T-cell (primary cell): ENCODE measurements around the gene FCN1. TPM values are rescaled to one million over a fixed set of nuclear protein-coding genes. Genes with fewer than 3 reads are reported as not detected.
A peak's percentile ranks its signal among the peaks of the same experiment; 100 is the strongest.

ENCODE experiments used
- ATAC-seq, 4 experiments: fragments of 200-7000 bp in 3 of 4; fragments of 150-1000 bp in 1 of 4; cut with Tn5 transposase; replicated peaks in 1 of 4; 1 replicate in 3 of 4; 2 replicates in 1 of 4; pipeline ENCODE4 v1.10.0; 2021; ENCODE audit warnings: moderate library complexity in 3 of 4, mild to moderate bottlenecking in 2 of 4, moderate number of reproducible peaks in 1 of 4
- CTCF ChIA-PET, 2 donors: fragments of 300-600 bp; sonication (Branson Sonifier 250); formaldehyde crosslinking; loops; one replicate each; lab custom pipeline; 2022; ENCODE audit warnings: antibody characterized with exemption in 2 of 2; lab: Charles Lee
- POLR2A ChIA-PET, 2 donors: fragments of 300-600 bp; sonication (Branson Sonifier 250); formaldehyde crosslinking; loops; one replicate each; lab custom pipeline; 2022; ENCODE audit warnings: antibody characterized with exemption in 2 of 2; lab: Charles Lee
- DNase-seq, 35 experiments: peaks; one replicate each; pipeline versions ENCODE4 v3.0.0 to v3.0.0-alpha.2; 2013 to 2023
- H3K27ac ChIP-seq: one replicate; pipeline ENCODE4 v1.5.1; 2013; ENCODE audit warnings: low read length
- H3K27me3 ChIP-seq, 2 experiments: replicated peaks in 1 of 2; 1 replicate in 1 of 2; 2 replicates in 1 of 2; pipeline versions ENCODE4 v1.6.1 to v1.7.0; 2013; ENCODE audit warnings: low read length in 1 of 2, mixed read lengths in 1 of 2; ENCODE audit not compliant: control insufficient read depth in 2 of 2, insufficient read depth in 2 of 2; ENCODE audit errors: extremely low read depth in 1 of 2
- H3K36me3 ChIP-seq, 2 donors: 1 replicate in 1 of 2; 2 replicates in 1 of 2; pipeline versions ENCODE4 v1.6.1 to v1.7.0; 2013; ENCODE audit warnings: low read length in 1 of 2; ENCODE audit not compliant: control insufficient read depth in 2 of 2, insufficient read depth in 1 of 2; ENCODE audit errors: extremely low read depth in 1 of 2
- H3K4me1 ChIP-seq, 2 experiments: 1 replicate in 1 of 2; 2 replicates in 1 of 2; pipeline versions ENCODE4 v1.6.1 to v1.7.0; 2013; ENCODE audit warnings: low read length in 2 of 2, mixed read lengths in 1 of 2; ENCODE audit not compliant: insufficient read depth in 2 of 2, control insufficient read depth in 1 of 2; ENCODE audit errors: extremely low read depth in 1 of 2
- H3K4me3 ChIP-seq, 2 donors: 1 replicate in 1 of 2; 2 replicates in 1 of 2; pipeline versions ENCODE4 v1.5.1 to v1.7.0; 2013; ENCODE audit warnings: mild to moderate bottlenecking in 2 of 2, low read length in 1 of 2, moderate library complexity in 1 of 2; ENCODE audit not compliant: control insufficient read depth in 1 of 2; ENCODE audit errors: extremely low read depth in 1 of 2
- H3K9me3 ChIP-seq: 2 replicates; pipeline ENCODE4 v1.7.0; 2013
- H3K27ac Mint-ChIP-seq, 2 donors: one replicate each; pipeline ENCODE4 v1.8.0; 2020 to 2021; ENCODE audit warnings: mild to moderate bottlenecking in 2 of 2, mixed read lengths in 2 of 2
- H3K27me3 Mint-ChIP-seq, 2 donors: one replicate each; pipeline ENCODE4 v1.8.0; 2021 to 2022; ENCODE audit warnings: mixed read lengths in 2 of 2
- H3K36me3 Mint-ChIP-seq: one replicate; pipeline ENCODE4 v1.8.0; 2021; ENCODE audit warnings: mixed read lengths
- H3K4me1 Mint-ChIP-seq, 3 donors: one replicate each; pipeline ENCODE4 v1.8.0; 2020 to 2022; ENCODE audit warnings: mixed read lengths in 3 of 3, mild to moderate bottlenecking in 1 of 3
- H3K4me3 Mint-ChIP-seq, 3 donors: one replicate each; pipeline ENCODE4 v1.8.0; 2020 to 2022; ENCODE audit warnings: mild to moderate bottlenecking in 3 of 3, mixed read lengths in 3 of 3, moderate library complexity in 3 of 3
- H3K9me3 Mint-ChIP-seq, 3 donors: one replicate each; pipeline ENCODE4 v1.8.0; 2020 to 2022; ENCODE audit warnings: mixed read lengths in 3 of 3
- WGBS: methylation state at CpG from one replicate; pipeline ENCODE4 v1.1.5; 2013; ENCODE audit warnings: missing lambda C conversion rate; ENCODE audit not compliant: insufficient coverage; 5-methylcytosine and 5-hydroxymethylcytosine counted together
- total RNA-seq, 35 experiments: library from RNA in 6 of 35; stranded (reverse) in 6 of 35; fragments of 120-200 nt in 1 of 35; gene quantifications; one replicate each; pipeline versions ENCODE4 v1.2.1 to v1.2.4 and lab custom pipeline; 2013 to 2026

The FCN1 gene
- total RNA-seq, 5 donors from 2014 or later (not counting 1 experiment from before 2014, with no cell fraction given), result 0.25 to 1.8 (median 0.55) TPM; not detected in 1

DNA sequence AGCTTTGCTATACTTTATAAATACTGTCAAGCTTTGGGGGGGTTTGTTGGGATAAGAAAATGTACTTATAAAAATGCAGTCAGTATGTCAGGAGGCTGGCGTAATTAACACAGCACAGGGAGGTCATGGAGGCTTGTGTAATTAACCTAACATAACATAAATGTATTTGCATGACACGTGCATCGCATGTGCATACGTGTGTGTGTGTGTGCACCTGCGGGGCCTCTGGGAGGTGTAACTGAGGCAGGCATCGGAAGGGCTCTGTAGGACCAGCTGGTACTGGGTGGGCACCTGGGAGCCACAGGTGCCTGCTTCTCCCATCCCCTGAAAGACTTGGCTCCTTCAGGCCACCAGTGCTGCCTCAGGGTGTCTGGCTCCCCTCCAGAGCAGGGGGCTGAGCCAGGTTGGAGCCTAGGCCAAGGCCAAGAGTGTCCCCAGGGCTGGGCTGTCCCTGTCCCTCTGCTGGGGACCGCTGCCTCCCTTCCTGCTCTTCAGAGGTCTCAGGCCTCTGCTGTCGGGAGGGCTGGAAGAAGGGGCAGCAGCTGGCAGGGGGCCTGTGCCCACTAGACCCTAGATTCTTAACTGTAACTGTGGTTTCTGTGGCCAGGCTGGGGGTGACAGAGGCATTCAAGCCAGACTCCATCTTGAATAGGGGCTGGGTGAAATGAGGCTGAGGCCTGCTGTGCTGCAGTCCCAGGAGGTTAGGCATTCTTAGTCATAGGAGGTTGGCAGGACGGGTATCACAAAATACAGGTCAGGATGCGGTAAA lies 28.1 kb downstream of the FCN1 start:
- Histone ChIP-seq H3K27me3 (peaks cover 0 to 53% of the 10 kb centered on the region in 2 experiments), H3K4me1 (peaks cover 0 to 5% of the 10 kb centered on the region in 2 experiments), H3K36me3 (no peaks in the 10 kb centered on the region), H3K27ac (no peak overlapping the region), H3K9me3 (no peaks in the 10 kb centered on the region), H3K4me3 (no peak overlapping the region)
- Mint-ChIP-seq H3K27ac (no peak overlapping the region), H3K4me3 (no peak overlapping the region), H3K4me1 (peaks cover 0 to 2% (median 0%) of the 10 kb centered on the region in 3 donors), H3K27me3 (peaks cover 14 to 36% of the 10 kb centered on the region in 2 donors), H3K36me3 (no peaks in the 10 kb centered on the region), H3K9me3 (no peaks in the 10 kb centered on the region)
- POLR2A ChIA-PET, result no interaction called here
- WGBS, result 63% methylated on average over 7 of the region's 10 CpGs
- ATAC-seq (no peak), DNase-seq (no peak)
- CTCF ChIA-PET, result no interaction called here

- Histone ChIP-seq H3K27me3 (peaks cover 0 to 54% of the 10 kb centered on the region in 2 experiments), H3K27ac (no peak overlapping the region), H3K4me3 (no peak overlapping the region), H3K36me3 (no peaks in the 10 kb centered on the region), H3K9me3 (no peaks in the 10 kb centered on the region), H3K4me1 (peaks cover 0 to 5% of the 10 kb centered on the region in 2 experiments)
- Mint-ChIP-seq H3K4me3 (no peak overlapping the region), H3K27ac (no peak overlapping the region), H3K4me1 (peaks cover 0 to 2% (median 0%) of the 10 kb centered on the region in 3 donors), H3K9me3 (no peaks in the 10 kb centered on the region), H3K27me3 (peaks cover 11 to 30% of the 10 kb centered on the region in 2 donors), H3K36me3 (no peaks in the 10 kb centered on the region)
- WGBS, result 69% methylated on average over 8 of the region's 14 CpGs
- CTCF ChIA-PET, result no interaction called here
- no peak for ATAC-seq
- DNase-seq, result peak in 1 of 35 experiments; percentile 5
- POLR2A ChIA-PET, result no interaction called here
These were observed 29.0 kb downstream of the FCN1 start for GRCh38 chr9:134888603-134889190.

GRCh38 chr9:134887686-134888602 lies 29.8 kb downstream of the FCN1 start:
- Mint-ChIP-seq H3K4me1 (peaks cover 0 to 2% (median 0%) of the 10 kb centered on the region in 3 donors), H3K9me3 (no peaks in the 10 kb centered on the region), H3K27ac (no peak overlapping the region), H3K4me3 (no peak overlapping the region), H3K27me3 (peaks cover 11 to 29% of the 10 kb centered on the region in 2 donors), H3K36me3 (no peaks in the 10 kb centered on the region)
- Histone ChIP-seq H3K9me3 (no peaks in the 10 kb centered on the region), H3K4me1 (peaks cover 0 to 5% of the 10 kb centered on the region in 2 experiments), H3K36me3 (no peaks in the 10 kb centered on the region), H3K27ac (no peak overlapping the region), H3K27me3 (peaks cover 0 to 58% of the 10 kb centered on the region in 2 experiments), H3K4me3 (no peak overlapping the region)
- DNase-seq, result peak in 1 of 35 experiments; percentile 11
- POLR2A ChIA-PET, result no interaction called here
- WGBS, result 45% methylated on average over 19 of the region's 27 CpGs
- CTCF ChIA-PET, result no interaction called here
- ATAC-seq, result no peak

GRCh38 chr9:134887219-134887618 lies 30.5 kb downstream of the FCN1 start:
- Histone ChIP-seq H3K36me3 (no peaks in the 10 kb centered on the region), H3K4me3 (no peak overlapping the region), H3K27me3 (peaks cover 0 to 54% of the 10 kb centered on the region in 2 experiments), H3K9me3 (no peaks in the 10 kb centered on the region), H3K27ac (no peak overlapping the region), H3K4me1 (peaks cover 0 to 5% of the 10 kb centered on the region in 2 experiments)
- Mint-ChIP-seq H3K4me3 (no peak overlapping the region), H3K36me3 (no peaks in the 10 kb centered on the region), H3K4me1 (peaks cover 0 to 2% (median 0%) of the 10 kb centered on the region in 3 donors), H3K27me3 (peaks cover 11 to 24% of the 10 kb centered on the region in 2 donors), H3K27ac (no peak overlapping the region), H3K9me3 (no peaks in the 10 kb centered on the region)
- CTCF ChIA-PET, result no interaction called here
- POLR2A ChIA-PET, result no interaction called here
- 75% methylated on average over 6 of the region's 10 CpGs for WGBS
- DNase-seq, result no peak
- no peak for ATAC-seq

DNA sequence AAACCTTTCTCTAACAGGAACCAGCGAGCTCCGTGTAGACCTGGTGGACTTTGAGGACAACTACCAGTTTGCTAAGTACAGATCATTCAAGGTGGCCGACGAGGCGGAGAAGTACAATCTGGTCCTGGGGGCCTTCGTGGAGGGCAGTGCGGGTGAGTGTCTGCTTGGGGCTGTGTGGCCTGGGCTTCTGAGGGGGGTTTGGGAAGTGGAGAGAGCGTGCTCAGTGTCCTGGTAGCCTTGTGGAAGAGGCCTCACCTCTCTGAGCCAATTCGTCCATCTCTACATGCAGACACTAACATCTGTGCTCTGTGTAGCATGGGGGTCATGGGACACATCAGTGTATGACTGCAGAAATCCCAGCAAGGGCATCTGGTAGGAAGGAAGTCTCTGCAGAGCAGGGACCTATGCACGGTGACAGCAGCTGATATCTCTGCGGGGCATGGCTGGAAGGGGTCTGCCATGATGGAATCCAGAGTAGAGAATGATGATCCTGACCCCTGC lies 31.2 kb downstream of the FCN1 start:
- POLR2A ChIA-PET, result no interaction called here

More for the DNA sequence above, 31.2 kb downstream of the FCN1 start:
- WGBS, result 89% methylated on average over 6 of the region's 11 CpGs
- Mint-ChIP-seq H3K27me3 (peaks cover 11 to 16% of the 10 kb centered on the region in 2 donors), H3K36me3 (no peaks in the 10 kb centered on the region), H3K9me3 (no peaks in the 10 kb centered on the region), H3K4me3 (no peak overlapping the region), H3K4me1 (peaks cover 0 to 2% (median 0%) of the 10 kb centered on the region in 3 donors), H3K27ac (no peak overlapping the region)
- Histone ChIP-seq H3K27me3 (peaks cover 0 to 49% of the 10 kb centered on the region in 2 experiments), H3K9me3 (no peaks in the 10 kb centered on the region), H3K4me1 (peaks cover 0 to 5% of the 10 kb centered on the region in 2 experiments), H3K27ac (no peak overlapping the region), H3K36me3 (no peaks in the 10 kb centered on the region), H3K4me3 (no peak overlapping the region)
- DNase-seq, result peak in 1 of 35 experiments; percentile 9
- no peak for ATAC-seq
- CTCF ChIA-PET, result no interaction called here
